Loucy (cell line): ENCODE results near the gene LY6G6F.
"Not testable (repeated sequence)": the region's sequence is repeated elsewhere in the genome, so short reads cannot be mapped to it uniquely, and the experiment has no call there.

Source experiments
- CTCF ChIP-seq: fragments of 200-600 bp; sonication (generic); conservative IDR thresholded peaks from 2 replicates; pipeline ENCODE4 v1.5.1; 2014; ENCODE audit warnings: mild to moderate bottlenecking, antibody characterized with exemption, low read length
- EZH2phosphoT487 ChIP-seq: fragments of 200-600 bp; IDR thresholded peaks from 2 replicates; pipeline ENCODE4 v1.6.1; 2018; ENCODE audit warnings: antibody characterized with exemption, mild to moderate bottlenecking, moderate library complexity, borderline replicate concordance

GRCh38 chr6:31709157-31709556 is 2.5 kb downstream of the LY6G6F start:
- TF ChIP-seq CTCF, EZH2phosphoT487: not testable (repeated sequence)
